ENCODE data around the gene MYLK4. TPM values are rescaled to one million over a fixed set of nuclear protein-coding genes. Genes with fewer than 3 reads are reported as not detected.

MYLK4 gene
- total and polyA plus RNA-seq, 2 experiments from 2014 or later: 0.20 to 0.43 TPM

DNA sequence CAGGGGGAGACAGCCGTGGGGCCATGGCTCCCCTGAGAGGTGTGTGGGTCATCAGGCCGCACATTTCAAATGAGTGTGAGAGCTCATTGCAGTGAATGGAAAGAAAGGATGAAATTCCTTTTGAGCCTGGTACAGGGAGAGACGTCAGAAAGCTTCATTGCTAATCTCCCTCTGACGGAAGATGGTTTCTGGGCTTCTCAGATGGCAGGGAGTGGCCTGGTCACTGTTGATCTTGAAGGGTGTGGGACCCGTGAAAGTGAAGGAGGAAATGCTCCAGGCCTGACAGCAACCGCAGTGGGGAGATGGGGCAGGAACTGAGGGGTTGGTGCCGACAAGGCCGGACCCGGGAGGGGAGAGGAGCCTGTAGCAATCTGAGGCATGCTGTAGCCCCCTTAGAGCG is 127.4 kb downstream of the MYLK4 start:
- Histone ChIP-seq H3K4me2 (ENCODE audit: unreplicated experiment) (no peak overlapping the region), H2AFZ (no peak overlapping the region)
- WGBS, 2 experiments (ENCODE audit: low coverage in 1 of 2, low lambda C conversion rate in 2 of 2, missing lambda C conversion rate in 2 of 2): 42 to 47% methylated on average over 10 of the region's 10 CpGs

DNA sequence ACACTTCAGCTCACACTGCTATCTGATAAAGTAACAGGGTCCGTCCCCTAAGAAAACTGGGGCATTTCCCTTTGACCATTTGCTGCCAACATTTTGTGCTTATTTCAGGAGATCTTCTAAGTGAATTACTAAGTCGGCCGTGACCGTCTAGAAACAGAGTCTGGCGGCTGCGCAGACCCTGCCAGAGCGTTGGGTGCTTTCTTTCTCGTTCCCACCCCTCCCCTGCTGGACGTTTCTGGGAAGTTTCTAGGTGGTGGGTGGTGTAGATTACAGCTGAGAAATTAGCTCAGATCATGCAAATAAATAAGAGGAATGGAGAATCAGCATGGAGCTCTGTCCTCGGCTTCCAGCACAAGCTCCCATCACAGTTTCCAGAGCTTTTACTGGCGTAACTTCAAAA is 128.1 kb downstream of the MYLK4 start:
- Histone ChIP-seq H3K36me3 (ENCODE audit: low read depth) (no peaks in the 10 kb centered on the region), H3K4me2 (ENCODE audit: unreplicated experiment) (no peak overlapping the region), H3K9ac (no peak overlapping the region), H3K4me3 (no peak overlapping the region), H4K20me1 (ENCODE audit: insufficient read depth) (no peaks in the 10 kb centered on the region), H3K9me2 (ENCODE audit: insufficient read depth) (no peaks in the 10 kb centered on the region), H3K27me3 (replicated peaks; ENCODE audit: insufficient read depth) (peaks cover 53% of the 10 kb centered on the region), H3K4me1 (ENCODE audit: insufficient read depth) (no peaks in the 10 kb centered on the region), H3F3A (ENCODE audit: insufficient read depth) (peaks cover 4% of the 10 kb centered on the region; the same call in 1 of the 2 replicates), H3K79me2 (ENCODE audit: insufficient read depth) (no peaks in the 10 kb centered on the region), H2AFZ (no peak overlapping the region), H3K9me3 (ENCODE audit: low read depth) (no peaks in the 10 kb centered on the region), H3K27ac (no peak overlapping the region)
- 61 to 63% methylated on average over 11 of the region's 11 CpGs for WGBS, 2 experiments (ENCODE audit: low coverage in 1 of 2, low lambda C conversion rate in 2 of 2, missing lambda C conversion rate in 2 of 2)
- no peak for DNase-seq
- TF ChIP-seq EZH2 (IDR thresholded peaks at IDR 0.05; ENCODE audit: insufficient read depth, poor library complexity, severe bottlenecking) (no peak), EZH2phosphoT487 (IDR thresholded peaks at IDR 0.05; ENCODE audit: insufficient read depth, low read depth) (no peak)
- in situ Hi-C loops (cut with MboI): no loop called here

More for the DNA sequence above, 127.4 kb downstream of the MYLK4 start:
- TF ChIP-seq EZH2phosphoT487 (IDR thresholded peaks at IDR 0.05; ENCODE audit: insufficient read depth, low read depth): no peak
- no peak for TF ChIP-seq EZH2 (IDR thresholded peaks at IDR 0.05; ENCODE audit: insufficient read depth, poor library complexity, severe bottlenecking)
- Histone ChIP-seq H3K9me2 (ENCODE audit: insufficient read depth) (no peaks in the 10 kb centered on the region), H3F3A (ENCODE audit: insufficient read depth) (peaks cover 4% of the 10 kb centered on the region; the same call in 1 of the 2 replicates), H3K27me3 (replicated peaks; ENCODE audit: insufficient read depth) (peaks cover 46% of the 10 kb centered on the region), H4K20me1 (ENCODE audit: insufficient read depth) (no peaks in the 10 kb centered on the region), H3K79me2 (ENCODE audit: insufficient read depth) (no peaks in the 10 kb centered on the region), H3K9ac (no peak overlapping the region), H3K4me1 (ENCODE audit: insufficient read depth) (no peaks in the 10 kb centered on the region), H3K4me3 (no peak overlapping the region), H3K9me3 (ENCODE audit: low read depth) (no peaks in the 10 kb centered on the region), H3K27ac (no peak overlapping the region), H3K36me3 (ENCODE audit: low read depth) (no peaks in the 10 kb centered on the region)
- in situ Hi-C loops (cut with MboI): no loop called here
- DNase-seq: no peak

DNA sequence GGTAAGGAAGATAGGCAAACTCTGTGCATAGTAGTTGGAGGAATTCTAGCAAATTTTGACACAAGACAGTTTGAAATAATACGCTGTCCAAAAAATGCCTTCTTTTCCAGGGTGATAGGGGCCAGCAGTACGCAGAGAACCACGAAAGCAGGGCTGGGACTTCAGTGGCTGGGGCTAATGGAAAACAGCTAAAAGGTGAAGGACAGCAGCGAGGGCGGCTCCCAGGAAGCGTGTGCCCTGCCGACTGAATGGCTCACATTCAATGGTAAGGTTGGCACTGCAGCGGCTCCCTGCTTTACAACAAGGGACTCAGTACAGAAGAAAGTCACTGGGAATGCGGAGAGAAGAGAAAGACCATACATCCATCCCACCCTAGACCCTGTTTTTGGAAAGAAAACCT is 131.1 kb downstream of the MYLK4 start:
- no peaks in the 10 kb centered on the region for H3F3A ChIP-seq (ENCODE audit: insufficient read depth)
- no peaks in the 10 kb centered on the region for H3K9me3 ChIP-seq (ENCODE audit: low read depth)
- no peak overlapping the region for H3K27ac ChIP-seq
- peaks cover 54% of the 10 kb centered on the region for H3K27me3 ChIP-seq (replicated peaks; ENCODE audit: insufficient read depth)
- no peaks in the 10 kb centered on the region for H3K9me2 ChIP-seq (ENCODE audit: insufficient read depth)
- H3K79me2 ChIP-seq (ENCODE audit: insufficient read depth): no peaks in the 10 kb centered on the region
- no peaks in the 10 kb centered on the region for H4K20me1 ChIP-seq (ENCODE audit: insufficient read depth)
- DNase-seq: no peak
- H3K4me3 ChIP-seq: no peak overlapping the region
- in situ Hi-C loops (cut with MboI): no loop called here
- H2AFZ ChIP-seq: no peak overlapping the region
- no peak for TF ChIP-seq EZH2 (IDR thresholded peaks at IDR 0.05; ENCODE audit: insufficient read depth, poor library complexity, severe bottlenecking)
- no peak for TF ChIP-seq EZH2phosphoT487 (IDR thresholded peaks at IDR 0.05; ENCODE audit: insufficient read depth, low read depth)
- WGBS, 2 experiments (ENCODE audit: low coverage in 1 of 2, low lambda C conversion rate in 2 of 2, missing lambda C conversion rate in 2 of 2): 61 to 69% methylated on average over 9 of the region's 9 CpGs
- H3K4me2 ChIP-seq (ENCODE audit: unreplicated experiment): no peak overlapping the region
- no peaks in the 10 kb centered on the region for H3K36me3 ChIP-seq (ENCODE audit: low read depth)
- H3K9ac ChIP-seq: no peak overlapping the region
- no peaks in the 10 kb centered on the region for H3K4me1 ChIP-seq (ENCODE audit: insufficient read depth)

DNA sequence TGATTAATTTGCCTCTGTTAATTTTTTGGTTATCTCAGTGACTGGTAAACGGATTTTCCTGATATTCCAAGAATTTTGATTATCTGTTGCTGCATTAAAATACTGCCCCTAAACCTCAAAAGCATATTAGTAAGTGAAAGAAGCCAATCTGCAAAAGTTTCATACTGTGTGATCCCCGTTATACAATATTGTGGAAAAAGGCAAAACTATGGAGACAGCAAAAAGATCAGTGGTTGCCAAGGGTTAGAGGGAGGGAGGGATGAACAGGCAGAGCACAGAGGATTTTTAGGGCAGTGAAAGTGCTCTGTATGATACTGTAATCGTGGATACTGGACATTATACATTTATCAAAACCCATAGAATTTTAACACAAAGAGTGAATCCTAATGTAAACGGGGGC is 133.0 kb downstream of the MYLK4 start:
- Histone ChIP-seq H3F3A (ENCODE audit: insufficient read depth) (no peaks in the 10 kb centered on the region), H3K9me3 (ENCODE audit: low read depth) (no peaks in the 10 kb centered on the region), H3K27ac (no peak overlapping the region), H3K4me1 (ENCODE audit: insufficient read depth) (no peaks in the 10 kb centered on the region), H2AFZ (no peak overlapping the region), H3K9me2 (ENCODE audit: insufficient read depth) (no peaks in the 10 kb centered on the region), H3K79me2 (ENCODE audit: insufficient read depth) (no peaks in the 10 kb centered on the region), H3K4me3 (no peak overlapping the region), H4K20me1 (ENCODE audit: insufficient read depth) (no peaks in the 10 kb centered on the region), H3K4me2 (ENCODE audit: unreplicated experiment) (no peak overlapping the region), H3K27me3 (replicated peaks; ENCODE audit: insufficient read depth) (peaks cover 50% of the 10 kb centered on the region), H3K9ac (no peak overlapping the region), H3K36me3 (ENCODE audit: low read depth) (no peaks in the 10 kb centered on the region)
- DNase-seq: no peak
- TF ChIP-seq EZH2phosphoT487 (IDR thresholded peaks at IDR 0.05; ENCODE audit: insufficient read depth, low read depth) (no peak), EZH2 (IDR thresholded peaks at IDR 0.05; ENCODE audit: insufficient read depth, poor library complexity, severe bottlenecking) (no peak)
- WGBS, 2 experiments (ENCODE audit: low coverage in 1 of 2, low lambda C conversion rate in 2 of 2, missing lambda C conversion rate in 2 of 2): 21 to 22% methylated on average over 4 of the region's 4 CpGs
- in situ Hi-C loops (cut with MboI): no loop called here

DNA sequence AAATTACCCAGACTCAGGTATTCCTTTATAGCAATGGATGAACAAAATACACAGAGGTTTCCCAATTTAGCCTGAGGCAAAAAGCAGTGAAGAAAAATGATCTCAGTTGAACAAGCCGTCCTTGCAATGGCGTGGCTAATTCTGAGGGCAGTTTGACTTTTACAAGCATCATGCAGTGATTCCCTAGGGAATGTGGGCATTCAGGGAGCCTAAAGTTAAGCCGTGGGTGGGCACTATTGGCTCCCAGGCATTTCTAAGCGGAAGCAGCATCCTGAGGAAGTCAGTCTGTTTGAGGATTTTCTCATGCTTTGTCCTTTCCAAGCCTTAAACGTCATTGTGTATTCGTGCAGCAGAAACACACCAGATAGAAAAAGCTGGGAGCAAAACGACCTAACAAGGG is 133.9 kb downstream of the MYLK4 start:
- H4K20me1 ChIP-seq (ENCODE audit: insufficient read depth): no peaks in the 10 kb centered on the region
- no peaks in the 10 kb centered on the region for H3K9me2 ChIP-seq (ENCODE audit: insufficient read depth)
- no peak for DNase-seq
- peaks cover 50% of the 10 kb centered on the region for H3K27me3 ChIP-seq (replicated peaks; ENCODE audit: insufficient read depth)
- no peaks in the 10 kb centered on the region for H3K79me2 ChIP-seq (ENCODE audit: insufficient read depth)
- H3K9me3 ChIP-seq (ENCODE audit: low read depth): no peaks in the 10 kb centered on the region
- H3K4me1 ChIP-seq (ENCODE audit: insufficient read depth): no peaks in the 10 kb centered on the region
- H3K4me3 ChIP-seq: no peak overlapping the region
- H3K9ac ChIP-seq: no peak overlapping the region
- H3K27ac ChIP-seq: no peak overlapping the region
- H3K4me2 ChIP-seq (ENCODE audit: unreplicated experiment): no peak overlapping the region
- WGBS, 2 experiments (ENCODE audit: low coverage in 1 of 2, low lambda C conversion rate in 2 of 2, missing lambda C conversion rate in 2 of 2): 31 to 34% methylated on average over 7 of the region's 7 CpGs
- H3F3A ChIP-seq (ENCODE audit: insufficient read depth): no peaks in the 10 kb centered on the region
- no peak overlapping the region for H2AFZ ChIP-seq
- in situ Hi-C loops (cut with MboI): no loop called here
- no peaks in the 10 kb centered on the region for H3K36me3 ChIP-seq (ENCODE audit: low read depth)
- TF ChIP-seq EZH2phosphoT487 (IDR thresholded peaks at IDR 0.05; ENCODE audit: insufficient read depth, low read depth): no peak
- TF ChIP-seq EZH2 (IDR thresholded peaks at IDR 0.05; ENCODE audit: insufficient read depth, poor library complexity, severe bottlenecking): no peak

Data from GM23248 (cell line).